Effector CD8-positive, alpha-beta T cell (primary cell): ENCODE data around the gene TNS1.

Experiments used
- DNase-seq: peaks from one replicate; lab custom pipeline; 2025; lab: John Stamatoyannopoulos, UW

TNS1 gene

GRCh38 chr2:218015586-218016521 lies 13.1 kb upstream of the TNS1 start:
- DNase-seq, result no peak

- no peak for DNase-seq
Observed at GRCh38 chr2:218014706-218015585, 12.2 kb upstream of the TNS1 start.

GRCh38 chr2:218013289-218013688 lies 10.5 kb upstream of the TNS1 start:
- DNase-seq, result no peak

GRCh38 chr2:218012284-218012683 lies 9.5 kb upstream of the TNS1 start:
- DNase-seq, result no peak

GRCh38 chr2:218011653-218012040 lies 8.9 kb upstream of the TNS1 start:
- DNase-seq, result no peak

DNA sequence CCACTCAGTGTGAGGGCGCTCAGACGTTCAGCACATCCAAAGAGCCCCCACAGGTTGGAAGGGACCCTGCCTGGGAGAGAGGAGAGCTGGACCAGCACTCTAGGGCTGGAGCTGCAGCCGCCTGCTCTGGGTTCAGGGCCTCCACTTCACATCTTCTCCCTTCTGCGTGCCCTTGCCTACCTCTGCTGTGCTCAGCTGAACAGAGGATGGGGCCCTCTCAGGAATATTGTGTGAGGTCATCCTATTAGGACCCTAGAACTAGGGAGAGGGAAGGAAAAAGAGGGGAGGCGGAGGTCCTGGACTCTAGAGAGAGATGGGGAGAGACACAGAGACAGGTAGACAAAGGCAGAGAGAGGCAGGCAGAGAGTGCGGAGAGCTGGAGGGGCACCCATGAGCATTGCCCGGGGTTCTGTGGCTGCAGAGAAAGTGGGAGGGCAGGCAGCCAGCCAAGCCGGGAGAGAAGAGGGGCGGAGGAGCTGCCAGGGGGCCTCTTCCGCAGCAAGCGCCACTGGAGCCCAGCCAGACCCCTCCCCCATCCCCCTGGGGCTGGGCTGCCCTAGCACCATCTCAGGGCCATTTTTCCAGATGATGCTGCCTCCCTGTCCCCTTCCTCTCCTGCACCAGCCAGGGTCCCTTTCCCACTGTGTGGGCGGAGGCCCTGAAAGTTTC lies 8.3 kb upstream of the TNS1 start:
- DNase-seq, result no peak

- DNase-seq, result no peak
Observed at GRCh38 chr2:218010140-218010983, 7.6 kb upstream of the TNS1 start.

GRCh38 chr2:218009765-218010139 lies 7.0 kb upstream of the TNS1 start:
- DNase-seq, result no peak

- DNase-seq, result no peak
Observed at GRCh38 chr2:218009231-218009630, 6.4 kb upstream of the TNS1 start.

DNA sequence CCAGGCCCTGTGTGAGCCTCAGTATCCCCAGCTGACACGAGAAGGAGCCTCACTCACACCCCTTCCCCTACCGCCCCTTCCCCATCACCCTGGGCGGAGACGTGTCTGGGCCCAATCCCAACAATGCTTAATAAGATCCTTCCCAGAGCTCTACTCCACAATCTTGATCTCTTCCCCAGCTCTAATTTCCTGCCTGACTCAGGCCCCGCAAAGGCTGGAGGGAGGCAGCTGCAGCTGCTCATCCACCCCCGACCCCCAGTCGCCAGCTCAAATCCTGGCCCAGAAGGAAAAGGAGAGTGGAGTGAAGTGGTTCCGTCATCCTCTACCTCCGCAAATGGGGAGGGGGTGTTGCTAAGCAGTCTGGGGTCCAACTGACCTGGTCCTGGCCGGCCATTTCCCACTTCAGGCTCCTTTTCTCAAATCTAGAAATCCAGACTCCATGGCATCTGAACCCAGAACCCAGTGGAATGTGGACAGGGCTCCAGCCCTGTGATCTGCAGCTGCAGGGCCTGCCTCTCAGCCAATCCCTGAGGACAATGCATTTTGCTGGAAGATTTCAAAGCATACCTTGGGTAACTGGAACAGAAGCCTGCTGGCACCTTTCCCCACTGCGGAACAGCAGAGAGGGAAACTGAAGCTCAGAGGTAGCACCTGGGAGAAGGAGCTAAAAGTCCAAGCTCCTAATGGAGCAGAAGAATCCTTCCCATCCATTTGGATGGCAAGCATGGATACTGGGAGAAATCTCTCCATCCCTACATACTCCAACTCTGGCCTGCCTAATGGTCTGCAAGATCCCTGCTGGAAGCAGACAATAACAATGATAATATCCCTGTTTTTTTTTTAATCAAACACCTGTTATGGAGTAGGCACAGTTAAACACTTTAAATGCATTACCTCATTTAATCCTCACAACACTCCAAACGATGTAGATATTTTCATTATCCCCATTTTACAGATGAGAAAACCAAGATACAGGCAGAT lies 5.6 kb upstream of the TNS1 start:
- no peak for DNase-seq

GRCh38 chr2:218006741-218007140 lies 3.9 kb upstream of the TNS1 start:
- DNase-seq, result no peak

DNA sequence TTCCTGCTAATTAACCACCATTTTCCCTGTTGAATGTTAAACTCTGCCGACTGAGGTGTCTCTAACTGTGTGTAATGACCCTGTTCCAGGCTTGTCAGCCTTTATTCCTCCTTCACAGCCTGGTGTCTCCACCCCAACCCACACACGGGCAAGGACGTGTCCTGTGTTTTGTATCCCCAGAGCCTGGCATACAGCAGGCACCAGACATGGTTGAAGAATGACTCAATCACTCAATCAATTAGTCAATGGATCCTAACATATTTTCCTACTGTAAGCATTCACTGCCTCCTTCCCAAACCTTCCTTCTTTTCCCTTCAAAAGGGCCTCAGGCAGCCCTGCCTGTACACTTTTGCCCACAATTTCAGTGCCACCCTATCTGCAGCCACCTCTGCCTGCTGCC lies 2.7 kb upstream of the TNS1 start:
- no peak for DNase-seq

- no peak for DNase-seq
Observed at GRCh38 chr2:218005028-218005427, 2.2 kb upstream of the TNS1 start.

DNA sequence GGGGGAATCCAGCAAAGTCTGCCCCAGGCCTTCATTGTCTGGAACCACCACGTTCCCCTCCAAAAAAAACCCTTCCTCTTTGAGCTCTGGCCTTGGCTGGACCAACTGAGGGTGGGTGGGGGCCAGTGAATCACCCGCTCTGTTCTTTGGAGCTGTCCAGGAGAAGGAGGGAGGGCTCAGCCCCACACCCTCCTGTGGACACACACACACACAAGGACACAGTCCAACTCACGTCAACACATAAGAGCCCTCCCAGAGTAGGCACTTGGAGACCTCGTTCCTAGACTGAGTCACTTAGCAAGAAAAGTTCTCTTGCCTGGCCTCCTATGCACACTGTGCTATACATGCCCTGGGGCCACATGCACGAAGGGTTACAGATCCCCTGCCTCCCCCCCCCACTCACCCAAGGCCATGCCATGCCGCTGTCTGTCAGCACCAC lies 1.2 kb upstream of the TNS1 start:
- no peak for DNase-seq

DNA sequence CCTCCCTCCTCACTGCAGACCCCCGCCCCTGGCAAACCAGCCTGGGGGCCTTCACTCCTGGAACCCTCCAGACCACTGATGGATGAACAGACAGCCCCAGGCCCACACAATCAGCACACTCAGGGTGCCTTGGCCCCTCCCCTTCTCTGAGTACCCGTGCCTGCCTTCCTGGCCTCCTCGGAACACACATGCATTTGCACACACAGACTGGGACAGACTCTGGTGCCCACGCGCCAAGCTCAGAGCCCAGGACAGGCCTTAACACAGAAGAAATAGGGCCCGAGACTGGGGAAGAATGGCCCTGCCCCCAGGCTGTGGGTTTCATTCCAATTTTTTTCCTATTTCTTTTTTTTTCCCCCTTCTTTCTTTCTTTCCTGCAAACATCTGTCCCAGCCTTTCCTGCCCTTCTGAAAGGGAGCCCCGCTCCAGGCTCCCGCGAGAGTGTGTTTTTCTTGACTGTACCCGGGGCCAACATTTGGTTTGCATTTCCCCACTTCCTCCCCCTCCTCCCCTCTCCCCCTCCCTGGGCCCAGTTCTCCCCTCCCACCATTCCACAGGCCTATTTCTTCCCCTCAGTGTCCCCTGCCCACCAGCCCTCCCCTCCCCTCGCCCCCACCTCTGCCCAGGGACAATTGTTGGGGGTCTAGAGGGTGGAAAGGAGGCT lies 618 bp upstream of the TNS1 start:
- no peak for DNase-seq

DNA sequence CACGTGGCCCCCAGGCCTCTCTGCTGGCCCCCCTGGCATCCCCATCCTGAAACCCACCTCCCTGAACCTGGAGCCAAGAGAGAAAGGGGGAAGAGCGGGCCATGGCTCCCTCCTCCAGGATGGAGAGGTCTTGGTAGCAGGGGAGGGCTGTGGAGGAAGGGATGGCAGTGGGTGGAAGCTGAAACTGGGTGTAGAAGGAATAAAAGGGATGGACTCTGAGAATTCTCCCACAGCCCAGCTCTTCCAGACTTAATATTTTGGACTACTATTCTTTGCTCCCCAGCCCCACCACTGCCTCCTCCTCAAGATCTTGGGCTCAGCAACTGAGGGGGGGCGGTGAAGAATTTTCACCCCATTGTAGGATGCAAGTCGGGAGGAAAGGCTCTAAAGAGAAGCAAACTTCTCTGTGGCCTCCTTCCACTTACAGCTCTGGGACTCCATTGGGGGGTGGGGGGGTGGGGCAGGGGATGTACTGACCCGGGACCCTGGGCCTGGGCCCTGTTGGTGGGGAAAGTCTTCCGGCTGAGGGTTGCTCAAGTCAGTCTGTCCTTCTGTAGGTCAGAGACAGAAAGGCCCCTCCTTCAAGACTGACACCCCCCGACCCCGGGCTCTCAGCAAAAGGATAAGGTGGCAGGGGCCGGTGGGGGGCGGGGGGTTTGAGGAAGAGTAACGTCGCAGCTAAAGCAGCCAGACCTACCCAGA lies 501 bp downstream of the TNS1 start:
- no peak for DNase-seq

GRCh38 chr2:218001629-218002028 lies 1.2 kb downstream of the TNS1 start:
- no peak for DNase-seq

- no peak for DNase-seq
Observed at GRCh38 chr2:218000136-218000535, 2.7 kb downstream of the TNS1 start.

- DNase-seq, result no peak
Observed at GRCh38 chr2:217999595-217999959, 3.2 kb downstream of the TNS1 start.
